Measurements from ENCODE around the gene GSK3B.

The GSK3B gene

DNA sequence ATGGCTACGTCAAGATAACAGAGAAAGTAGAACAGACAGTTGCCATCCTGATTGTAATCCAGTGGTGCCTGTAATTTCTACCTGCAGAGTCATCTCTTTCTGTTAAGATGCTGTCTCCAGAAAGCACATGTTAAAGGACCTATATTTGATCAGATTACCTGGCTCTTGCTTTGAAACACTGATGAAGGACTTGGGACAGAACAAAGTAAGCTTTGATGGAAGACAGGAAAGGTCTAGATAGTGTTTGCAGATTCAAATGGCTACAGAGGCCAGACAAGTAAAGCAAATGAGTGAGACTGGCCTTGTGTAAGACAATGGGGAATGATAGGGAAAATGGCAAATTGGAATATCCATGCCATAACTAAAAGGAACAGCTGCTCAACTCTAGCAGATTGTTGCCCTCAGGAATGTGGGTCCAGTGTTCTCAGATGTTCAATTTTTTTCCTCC, 1.8 kb upstream of the GSK3B start:
- Histone ChIP-seq H3K36me3 (peaks cover 3% of the 10 kb centered on the region), H3K4me3 (ENCODE audit: low read depth, low read length) (peak overlapping the region; percentile 100), H3K27ac (peak overlapping the region; percentile 99), H3K9me3 (ENCODE audit: severe bottlenecking) (no peaks in the 10 kb centered on the region), H3K27me3 (ENCODE audit: insufficient read depth, low read depth, severe bottlenecking) (no peaks in the 10 kb centered on the region)
- TF ChIP-seq, protein P1, sequence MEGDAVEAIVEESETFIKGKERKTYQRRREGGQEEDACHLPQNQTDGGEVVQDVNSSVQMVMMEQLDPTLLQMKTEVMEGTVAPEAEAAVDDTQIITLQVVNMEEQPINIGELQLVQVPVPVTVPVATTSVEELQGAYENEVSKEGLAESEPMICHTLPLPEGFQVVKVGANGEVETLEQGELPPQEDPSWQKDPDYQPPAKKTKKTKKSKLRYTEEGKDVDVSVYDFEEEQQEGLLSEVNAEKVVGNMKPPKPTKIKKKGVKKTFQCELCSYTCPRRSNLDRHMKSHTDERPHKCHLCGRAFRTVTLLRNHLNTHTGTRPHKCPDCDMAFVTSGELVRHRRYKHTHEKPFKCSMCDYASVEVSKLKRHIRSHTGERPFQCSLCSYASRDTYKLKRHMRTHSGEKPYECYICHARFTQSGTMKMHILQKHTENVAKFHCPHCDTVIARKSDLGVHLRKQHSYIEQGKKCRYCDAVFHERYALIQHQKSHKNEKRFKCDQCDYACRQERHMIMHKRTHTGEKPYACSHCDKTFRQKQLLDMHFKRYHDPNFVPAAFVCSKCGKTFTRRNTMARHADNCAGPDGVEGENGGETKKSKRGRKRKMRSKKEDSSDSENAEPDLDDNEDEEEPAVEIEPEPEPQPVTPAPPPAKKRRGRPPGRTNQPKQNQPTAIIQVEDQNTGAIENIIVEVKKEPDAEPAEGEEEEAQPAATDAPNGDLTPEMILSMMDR (IDR thresholded peaks at IDR 0.05; ENCODE audit: low read depth, low read length): no peak
- no peak for DNase-seq

DNA sequence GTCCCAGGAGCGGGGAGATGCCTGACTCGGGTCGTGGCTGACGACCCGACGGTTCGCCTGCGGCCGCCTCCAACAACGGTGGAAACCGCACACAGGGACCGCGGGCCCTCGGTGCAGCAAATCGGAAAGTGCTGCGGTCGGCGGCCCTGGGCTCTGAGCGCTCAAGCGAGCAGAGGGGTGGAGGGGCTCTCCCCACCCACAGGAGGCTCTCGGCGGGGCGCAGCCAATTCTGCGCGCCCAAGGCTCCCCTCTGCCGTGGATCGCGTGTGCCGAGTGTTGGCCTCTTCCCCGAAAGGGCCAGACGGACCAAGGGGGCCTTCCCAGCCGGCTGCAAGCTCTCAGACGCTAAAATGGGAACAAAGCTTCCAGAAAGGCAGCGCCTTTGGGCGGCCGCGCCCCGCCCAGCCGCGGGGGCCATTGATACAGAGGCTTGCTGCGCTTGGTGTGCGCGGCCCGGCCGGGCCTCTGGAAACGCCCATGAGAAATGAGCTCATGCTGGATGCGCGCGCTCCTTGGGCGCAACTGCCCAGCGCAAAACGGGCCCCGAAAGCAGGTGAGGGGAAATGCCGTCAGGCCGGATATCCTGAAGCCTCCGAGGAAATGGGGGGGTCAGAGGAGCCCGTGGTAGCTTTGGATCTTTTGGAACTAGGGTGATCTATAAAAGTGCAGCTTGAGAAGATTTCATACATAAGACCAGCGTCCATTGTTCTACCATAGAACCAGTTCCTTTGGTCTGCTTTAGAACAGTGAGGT, 1.2 kb upstream of the GSK3B start:
- DNase-seq: peak; percentile 89
- TF ChIP-seq, protein P1 (IDR thresholded peaks at IDR 0.05; ENCODE audit: low read depth, low read length): no peak
- Histone ChIP-seq H3K4me3 (ENCODE audit: low read depth, low read length) (peak overlapping the region; percentile 100), H3K27ac (peak overlapping the region; percentile 99), H3K36me3 (peaks cover 3% of the 10 kb centered on the region), H3K27me3 (ENCODE audit: insufficient read depth, low read depth, severe bottlenecking) (no peaks in the 10 kb centered on the region), H3K9me3 (ENCODE audit: severe bottlenecking) (no peaks in the 10 kb centered on the region)

DNA sequence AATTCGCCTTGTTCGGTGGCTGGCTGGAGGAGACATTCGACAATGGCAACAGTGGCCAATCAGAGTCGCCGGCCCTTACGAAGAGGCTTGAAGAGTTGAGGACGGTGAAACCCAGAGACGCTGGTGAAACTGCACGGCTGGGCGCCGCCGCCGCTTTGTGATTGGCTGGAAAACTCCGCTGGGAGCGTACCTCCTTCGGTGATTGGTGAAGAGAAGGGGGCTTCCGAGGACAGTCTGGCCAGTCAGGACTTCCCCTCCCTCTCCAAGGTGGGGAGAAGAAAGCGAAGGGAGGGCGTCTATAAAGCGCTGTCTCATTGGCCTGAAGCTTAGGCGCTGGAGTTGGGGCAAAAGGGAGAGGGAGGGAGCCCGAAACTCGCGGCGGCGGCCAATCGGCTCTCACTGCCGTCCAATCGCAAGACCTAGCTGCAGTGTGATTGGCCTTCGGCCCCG, 554 bp upstream of the GSK3B start:
- H3K9me3 ChIP-seq (ENCODE audit: severe bottlenecking): no peaks in the 10 kb centered on the region
- TF ChIP-seq, protein P1 (IDR thresholded peaks at IDR 0.05; ENCODE audit: low read depth, low read length): no peak
- peak overlapping the region; percentile 100 for H3K4me3 ChIP-seq (ENCODE audit: low read depth, low read length)
- H3K36me3 ChIP-seq: peaks cover 3% of the 10 kb centered on the region
- no peaks in the 10 kb centered on the region for H3K27me3 ChIP-seq (ENCODE audit: insufficient read depth, low read depth, severe bottlenecking)
- H3K27ac ChIP-seq: peak overlapping the region; percentile 99
- peak; percentile 99 for DNase-seq

DNA sequence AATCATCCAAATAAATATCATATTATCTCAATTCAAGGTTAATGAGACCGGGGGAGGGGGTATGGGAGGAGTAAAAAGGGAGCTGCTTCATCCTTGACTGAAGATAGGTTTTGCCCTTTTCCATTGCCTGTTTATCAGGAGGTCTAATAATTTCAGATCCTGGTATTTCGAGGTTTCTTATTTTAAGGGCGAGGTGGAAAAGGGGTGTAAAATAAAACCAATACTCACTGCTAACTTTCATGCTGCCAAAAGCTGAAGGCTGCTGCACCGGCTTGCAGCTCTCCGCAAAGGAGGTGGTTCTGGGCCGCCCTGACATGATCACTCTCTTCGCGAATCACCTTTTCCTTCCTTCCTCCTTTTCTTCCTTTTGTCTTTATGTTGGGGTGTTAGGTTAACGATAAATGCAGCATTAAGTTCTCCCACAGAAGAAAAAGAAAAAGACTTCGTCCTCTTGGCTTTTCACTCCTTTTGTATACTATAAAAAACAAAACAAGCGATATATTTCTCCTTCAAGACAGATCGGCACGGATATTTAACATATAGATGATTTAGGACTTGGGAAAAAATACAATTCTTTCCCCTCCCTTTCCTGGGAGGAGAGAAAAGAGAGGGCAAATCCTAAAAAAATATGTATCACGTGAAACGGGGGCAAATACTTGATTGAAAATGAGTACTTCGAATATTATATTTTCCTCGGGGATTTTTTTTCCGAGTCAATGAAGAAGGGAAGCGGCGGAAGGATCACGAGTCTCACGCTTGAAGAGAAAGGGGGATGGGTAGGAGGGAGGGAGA, 932 bp downstream of the GSK3B start:
- Histone ChIP-seq H3K9me3 (ENCODE audit: severe bottlenecking) (no peaks in the 10 kb centered on the region), H3K36me3 (peaks cover 3% of the 10 kb centered on the region), H3K27ac (peak overlapping the region; percentile 99), H3K4me3 (ENCODE audit: low read depth, low read length) (peak overlapping the region; percentile 100), H3K27me3 (ENCODE audit: insufficient read depth, low read depth, severe bottlenecking) (no peaks in the 10 kb centered on the region)
- TF ChIP-seq, protein P1 (IDR thresholded peaks at IDR 0.05; ENCODE audit: low read depth, low read length): no peak
- no peak for DNase-seq

DNA sequence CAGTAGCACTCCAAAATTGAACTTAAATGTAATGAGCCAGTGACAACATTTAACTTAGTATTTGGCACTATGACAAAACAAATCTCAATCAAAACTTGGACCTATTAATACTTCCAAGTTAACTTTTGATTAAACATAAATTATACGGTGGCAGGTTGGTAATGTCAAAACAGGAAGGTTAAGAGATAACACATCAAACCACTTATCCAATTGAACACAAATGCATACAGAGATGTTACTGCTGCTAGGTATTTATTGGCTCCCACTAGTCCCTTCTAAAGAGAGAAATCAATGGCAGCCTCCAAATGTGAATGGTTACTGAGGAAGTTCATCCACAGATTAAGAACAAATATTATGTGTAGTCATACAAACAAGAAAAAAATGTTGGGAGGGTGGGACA, 1.8 kb downstream of the GSK3B start:
- Histone ChIP-seq H3K27me3 (ENCODE audit: insufficient read depth, low read depth, severe bottlenecking) (no peaks in the 10 kb centered on the region), H3K9me3 (ENCODE audit: severe bottlenecking) (no peaks in the 10 kb centered on the region), H3K4me3 (ENCODE audit: low read depth, low read length) (peak overlapping the region; percentile 100), H3K36me3 (peaks cover 3% of the 10 kb centered on the region), H3K27ac (peak overlapping the region; percentile 14)
- TF ChIP-seq, protein P1 (IDR thresholded peaks at IDR 0.05; ENCODE audit: low read depth, low read length): no peak
- DNase-seq: no peak

All from WERI-Rb-1 (cell line).